ENCODE data around the gene XRCC1. TPM values are rescaled to one million over a fixed set of nuclear protein-coding genes. Genes with fewer than 3 reads are reported as not detected.

XRCC1 gene
- total and polyA plus RNA-seq, 10 of the 15 experiments (the other 5 are each of a cell fraction or from before 2014, with no cell fraction given) = 2.0 to 51.1 (median 33.7) TPM

DNA sequence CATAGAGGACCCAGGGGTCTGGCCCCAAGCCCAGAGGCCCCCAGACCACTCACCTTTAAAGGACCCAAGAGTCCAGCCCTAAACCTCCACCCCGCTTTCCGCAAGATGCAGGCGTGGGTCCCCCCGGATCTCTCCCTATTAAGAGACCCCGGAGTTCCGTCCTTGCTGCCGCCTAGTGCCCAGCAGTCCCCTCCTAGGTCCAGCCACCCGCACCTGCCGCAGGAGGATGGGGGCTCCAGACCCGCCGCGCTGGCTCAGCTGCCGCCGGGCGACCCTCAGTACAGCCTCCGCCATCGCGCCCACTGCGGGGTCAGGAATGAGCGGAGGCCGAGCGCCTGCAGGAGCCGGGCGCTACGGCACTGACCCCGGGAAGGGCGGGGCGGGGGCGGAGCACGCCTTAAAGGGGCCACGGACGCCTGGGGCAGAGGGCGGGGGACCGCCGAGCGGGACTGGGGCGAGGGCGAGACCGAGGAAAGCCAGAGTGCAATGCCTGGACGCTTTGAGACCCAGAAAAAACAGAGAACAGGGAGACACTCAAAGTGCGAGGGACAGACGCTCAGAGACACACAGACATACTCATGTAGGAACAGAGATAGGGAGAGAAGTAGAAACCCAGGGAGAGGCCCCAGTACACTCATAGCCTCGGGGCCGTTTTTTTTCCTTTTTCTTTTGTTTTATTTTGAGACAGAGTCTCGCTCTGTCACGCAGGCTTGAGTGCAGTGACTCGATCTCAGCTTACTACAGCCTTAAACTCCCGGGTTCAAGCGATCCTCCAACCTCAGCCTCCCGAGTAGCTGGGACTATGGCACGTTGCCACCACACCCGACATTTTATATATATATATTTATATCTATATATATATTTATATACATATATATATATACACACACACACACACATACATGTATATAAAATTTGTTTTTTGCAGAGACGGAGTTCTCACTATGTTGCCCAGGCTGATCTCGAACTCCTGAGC is 48.2 kb downstream of the XRCC1 start, which contains the start of gene ETHE1 (continued):
- TF ChIP-seq, protein P1, sequence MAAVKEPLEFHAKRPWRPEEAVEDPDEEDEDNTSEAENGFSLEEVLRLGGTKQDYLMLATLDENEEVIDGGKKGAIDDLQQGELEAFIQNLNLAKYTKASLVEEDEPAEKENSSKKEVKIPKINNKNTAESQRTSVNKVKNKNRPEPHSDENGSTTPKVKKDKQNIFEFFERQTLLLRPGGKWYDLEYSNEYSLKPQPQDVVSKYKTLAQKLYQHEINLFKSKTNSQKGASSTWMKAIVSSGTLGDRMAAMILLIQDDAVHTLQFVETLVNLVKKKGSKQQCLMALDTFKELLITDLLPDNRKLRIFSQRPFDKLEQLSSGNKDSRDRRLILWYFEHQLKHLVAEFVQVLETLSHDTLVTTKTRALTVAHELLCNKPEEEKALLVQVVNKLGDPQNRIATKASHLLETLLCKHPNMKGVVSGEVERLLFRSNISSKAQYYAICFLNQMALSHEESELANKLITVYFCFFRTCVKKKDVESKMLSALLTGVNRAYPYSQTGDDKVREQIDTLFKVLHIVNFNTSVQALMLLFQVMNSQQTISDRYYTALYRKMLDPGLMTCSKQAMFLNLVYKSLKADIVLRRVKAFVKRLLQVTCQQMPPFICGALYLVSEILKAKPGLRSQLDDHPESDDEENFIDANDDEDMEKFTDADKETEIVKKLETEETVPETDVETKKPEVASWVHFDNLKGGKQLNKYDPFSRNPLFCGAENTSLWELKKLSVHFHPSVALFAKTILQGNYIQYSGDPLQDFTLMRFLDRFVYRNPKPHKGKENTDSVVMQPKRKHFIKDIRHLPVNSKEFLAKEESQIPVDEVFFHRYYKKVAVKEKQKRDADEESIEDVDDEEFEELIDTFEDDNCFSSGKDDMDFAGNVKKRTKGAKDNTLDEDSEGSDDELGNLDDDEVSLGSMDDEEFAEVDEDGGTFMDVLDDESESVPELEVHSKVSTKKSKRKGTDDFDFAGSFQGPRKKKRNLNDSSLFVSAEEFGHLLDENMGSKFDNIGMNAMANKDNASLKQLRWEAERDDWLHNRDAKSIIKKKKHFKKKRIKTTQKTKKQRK (IDR thresholded peaks at IDR 0.05; ENCODE audit: low read depth, low read length) = no peak
- no peak for TF ChIP-seq STAT3 (IDR thresholded peaks at IDR 0.05; ENCODE audit: low read depth, low read length)
- TF ChIP-seq BMI1 (IDR thresholded peaks at IDR 0.05; ENCODE audit: borderline replicate concordance) = no peak
- no peak for TF ChIP-seq SMAD1 (IDR thresholded peaks at IDR 0.05; ENCODE audit: low read depth, partially characterized antibody)
- 0 out of 2 replicates have a peak, but pooled peaks have one; percentile 46 for TF ChIP-seq POLR2AphosphoS2 (IDR thresholded peaks at IDR 0.05; ENCODE audit: low read depth, low read length)
- TF ChIP-seq, protein P2, sequence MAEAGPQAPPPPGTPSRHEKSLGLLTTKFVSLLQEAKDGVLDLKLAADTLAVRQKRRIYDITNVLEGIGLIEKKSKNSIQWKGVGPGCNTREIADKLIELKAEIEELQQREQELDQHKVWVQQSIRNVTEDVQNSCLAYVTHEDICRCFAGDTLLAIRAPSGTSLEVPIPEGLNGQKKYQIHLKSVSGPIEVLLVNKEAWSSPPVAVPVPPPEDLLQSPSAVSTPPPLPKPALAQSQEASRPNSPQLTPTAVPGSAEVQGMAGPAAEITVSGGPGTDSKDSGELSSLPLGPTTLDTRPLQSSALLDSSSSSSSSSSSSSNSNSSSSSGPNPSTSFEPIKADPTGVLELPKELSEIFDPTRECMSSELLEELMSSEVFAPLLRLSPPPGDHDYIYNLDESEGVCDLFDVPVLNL (IDR thresholded peaks at IDR 0.05; ENCODE audit: low read depth, low read length) = no peak
- TF ChIP-seq ZNF384 (IDR thresholded peaks at IDR 0.05; ENCODE audit: borderline replicate concordance, low read depth, low read length) = no peak
- TF ChIP-seq TCF7 (IDR thresholded peaks at IDR 0.05; ENCODE audit: borderline replicate concordance) = no peak
- TF ChIP-seq, protein P3, sequence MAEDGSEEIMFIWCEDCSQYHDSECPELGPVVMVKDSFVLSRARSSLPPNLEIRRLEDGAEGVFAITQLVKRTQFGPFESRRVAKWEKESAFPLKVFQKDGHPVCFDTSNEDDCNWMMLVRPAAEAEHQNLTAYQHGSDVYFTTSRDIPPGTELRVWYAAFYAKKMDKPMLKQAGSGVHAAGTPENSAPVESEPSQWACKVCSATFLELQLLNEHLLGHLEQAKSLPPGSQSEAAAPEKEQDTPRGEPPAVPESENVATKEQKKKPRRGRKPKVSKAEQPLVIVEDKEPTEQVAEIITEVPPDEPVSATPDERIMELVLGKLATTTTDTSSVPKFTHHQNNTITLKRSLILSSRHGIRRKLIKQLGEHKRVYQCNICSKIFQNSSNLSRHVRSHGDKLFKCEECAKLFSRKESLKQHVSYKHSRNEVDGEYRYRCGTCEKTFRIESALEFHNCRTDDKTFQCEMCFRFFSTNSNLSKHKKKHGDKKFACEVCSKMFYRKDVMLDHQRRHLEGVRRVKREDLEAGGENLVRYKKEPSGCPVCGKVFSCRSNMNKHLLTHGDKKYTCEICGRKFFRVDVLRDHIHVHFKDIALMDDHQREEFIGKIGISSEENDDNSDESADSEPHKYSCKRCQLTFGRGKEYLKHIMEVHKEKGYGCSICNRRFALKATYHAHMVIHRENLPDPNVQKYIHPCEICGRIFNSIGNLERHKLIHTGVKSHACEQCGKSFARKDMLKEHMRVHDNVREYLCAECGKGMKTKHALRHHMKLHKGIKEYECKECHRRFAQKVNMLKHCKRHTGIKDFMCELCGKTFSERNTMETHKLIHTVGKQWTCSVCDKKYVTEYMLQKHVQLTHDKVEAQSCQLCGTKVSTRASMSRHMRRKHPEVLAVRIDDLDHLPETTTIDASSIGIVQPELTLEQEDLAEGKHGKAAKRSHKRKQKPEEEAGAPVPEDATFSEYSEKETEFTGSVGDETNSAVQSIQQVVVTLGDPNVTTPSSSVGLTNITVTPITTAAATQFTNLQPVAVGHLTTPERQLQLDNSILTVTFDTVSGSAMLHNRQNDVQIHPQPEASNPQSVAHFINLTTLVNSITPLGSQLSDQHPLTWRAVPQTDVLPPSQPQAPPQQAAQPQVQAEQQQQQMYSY (CRISPR knock-in tag; IDR thresholded peaks at IDR 0.05) = no peak
- TF ChIP-seq, protein P4, sequence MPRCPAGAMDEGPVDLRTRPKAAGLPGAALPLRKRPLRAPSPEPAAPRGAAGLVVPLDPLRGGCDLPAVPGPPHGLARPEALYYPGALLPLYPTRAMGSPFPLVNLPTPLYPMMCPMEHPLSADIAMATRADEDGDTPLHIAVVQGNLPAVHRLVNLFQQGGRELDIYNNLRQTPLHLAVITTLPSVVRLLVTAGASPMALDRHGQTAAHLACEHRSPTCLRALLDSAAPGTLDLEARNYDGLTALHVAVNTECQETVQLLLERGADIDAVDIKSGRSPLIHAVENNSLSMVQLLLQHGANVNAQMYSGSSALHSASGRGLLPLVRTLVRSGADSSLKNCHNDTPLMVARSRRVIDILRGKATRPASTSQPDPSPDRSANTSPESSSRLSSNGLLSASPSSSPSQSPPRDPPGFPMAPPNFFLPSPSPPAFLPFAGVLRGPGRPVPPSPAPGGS (IDR thresholded peaks at IDR 0.05; ENCODE audit: borderline replicate concordance, insufficient read depth, low read depth, low read length, poor library complexity, severe bottlenecking) = no peak
- TF ChIP-seq, protein P5, sequence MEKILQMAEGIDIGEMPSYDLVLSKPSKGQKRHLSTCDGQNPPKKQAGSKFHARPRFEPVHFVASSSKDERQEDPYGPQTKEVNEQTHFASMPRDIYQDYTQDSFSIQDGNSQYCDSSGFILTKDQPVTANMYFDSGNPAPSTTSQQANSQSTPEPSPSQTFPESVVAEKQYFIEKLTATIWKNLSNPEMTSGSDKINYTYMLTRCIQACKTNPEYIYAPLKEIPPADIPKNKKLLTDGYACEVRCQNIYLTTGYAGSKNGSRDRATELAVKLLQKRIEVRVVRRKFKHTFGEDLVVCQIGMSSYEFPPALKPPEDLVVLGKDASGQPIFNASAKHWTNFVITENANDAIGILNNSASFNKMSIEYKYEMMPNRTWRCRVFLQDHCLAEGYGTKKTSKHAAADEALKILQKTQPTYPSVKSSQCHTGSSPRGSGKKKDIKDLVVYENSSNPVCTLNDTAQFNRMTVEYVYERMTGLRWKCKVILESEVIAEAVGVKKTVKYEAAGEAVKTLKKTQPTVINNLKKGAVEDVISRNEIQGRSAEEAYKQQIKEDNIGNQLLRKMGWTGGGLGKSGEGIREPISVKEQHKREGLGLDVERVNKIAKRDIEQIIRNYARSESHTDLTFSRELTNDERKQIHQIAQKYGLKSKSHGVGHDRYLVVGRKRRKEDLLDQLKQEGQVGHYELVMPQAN (conservative IDR thresholded peaks at IDR 0.05) = peak; percentile 81

Measured in GM12878 (cell line).